Spleen (tissue), 11 donors: ENCODE data around the gene ATP2C2. TPM values are rescaled to one million over a fixed set of nuclear protein-coding genes. Genes with fewer than 3 reads are reported as not detected.

Experiments used
- DNase-seq: peaks from one replicate; pipeline ENCODE4 v3.0.0-alpha.2; 2020
- H3K27ac ChIP-seq, 8 donors: fragments of 200-600 bp; sonication (generic) in 7 of 8; 1 replicate in 4 of 8; 2 replicates in 4 of 8; pipeline versions ENCODE4 v1.5.0 to v1.8.0; 2016 to 2021; ENCODE audit warnings: inconsistent platforms in 4 of 8, mild to moderate bottlenecking in 4 of 8, moderate library complexity in 1 of 8
- H3K27me3 ChIP-seq, 7 donors: fragments of 200-600 bp; sonication (generic) in 6 of 7; replicated peaks in 1 of 7; 1 replicate in 4 of 7; 2 replicates in 3 of 7; pipeline versions ENCODE4 v1.5.0 to v1.8.0; 2016 to 2021; ENCODE audit warnings: inconsistent platforms in 3 of 7, mild to moderate bottlenecking in 1 of 7
- H3K36me3 ChIP-seq, 6 donors: fragments of 200-600 bp; sonication (generic) in 5 of 6; 1 replicate in 4 of 6; 2 replicates in 2 of 6; pipeline versions ENCODE4 v1.5.0 to v1.8.0; 2016 to 2021; ENCODE audit warnings: inconsistent platforms in 2 of 6
- H3K4me1 ChIP-seq, 6 donors: fragments of 200-600 bp; sonication (generic) in 5 of 6; 1 replicate in 3 of 6; 2 replicates in 3 of 6; pipeline versions ENCODE4 v1.5.0 to v1.8.0; 2016 to 2021; ENCODE audit warnings: inconsistent platforms in 3 of 6
- H3K4me3 ChIP-seq, 8 donors: fragments of 200-600 bp; sonication (generic) in 7 of 8; 1 replicate in 4 of 8; 2 replicates in 4 of 8; pipeline versions ENCODE4 v1.5.0 to v1.8.0; 2016 to 2021; ENCODE audit warnings: inconsistent platforms in 4 of 8, mild to moderate bottlenecking in 4 of 8, moderate library complexity in 2 of 8
- H3K9me3 ChIP-seq, 8 donors: fragments of 200-600 bp; sonication (generic) in 7 of 8; 1 replicate in 4 of 8; 2 replicates in 4 of 8; pipeline versions ENCODE4 v1.5.0 to v1.8.0; 2016 to 2021; ENCODE audit warnings: inconsistent platforms in 4 of 8
- CTCF ChIP-seq, 11 experiments: fragments of 200-600 bp in 7 of 11; fragments of 450-650 bp in 4 of 11; sonication (generic) in 4 of 11; IDR thresholded peaks in 8 of 11; conservative IDR thresholded peaks in 3 of 11; 1 replicate in 7 of 11; 2 replicates in 4 of 11; pipeline versions ENCODE4 v1.4.0 to v1.8.0; 2016 to 2021; ENCODE audit warnings: antibody characterized with exemption in 11 of 11, inconsistent platforms in 4 of 11, mild to moderate bottlenecking in 1 of 11
- POLR2A ChIP-seq, 3 donors: fragments of 450-650 bp; IDR thresholded peaks; one replicate each; pipeline ENCODE4 v1.5.1; 2017; ENCODE audit warnings: antibody characterized with exemption in 3 of 3, mild to moderate bottlenecking in 1 of 3
- POLR2AphosphoS5 ChIP-seq, 3 donors: sonication (generic); formaldehyde crosslinking; IDR thresholded peaks; one replicate each; pipeline ENCODE4 v1.5.1; 2017; ENCODE audit warnings: antibody characterized with exemption in 3 of 3
- WGBS, 5 donors: extraction: QIAGEN DNeasy Blood & Tissue Kit in 3 of 5; methylation state at CpG; one replicate each; pipeline versions ENCODE4 v1.1.5 to v1.1.7; 2013 to 2018; 5-methylcytosine and 5-hydroxymethylcytosine counted together
- intact Hi-C: fragments of 100-400 bp; cut with DNase I; formaldehyde crosslinking; loops from one replicate; pipeline ENCODE4 v1.15.0; 2023; ENCODE audit warnings: low total_unique reads
- polyA plus RNA-seq, 3 donors: library from polyadenylated mRNA; stranded (reverse); fragments of 200-250 nt; gene quantifications; one replicate each; pipeline ENCODE4 v1.2.1, GENCODE V29; 2013
- total RNA-seq, 7 donors: library from RNA; depleted of rRNA in 3 of 7; stranded (reverse); fragments of >200 nt in 3 of 7; fragmentation: NEBNext Ultra II Directional in 4 of 7; extraction: Animal tissue kit (Norgen Biotek cat#: 25700) in 4 of 7; gene quantifications; one replicate each; pipeline versions ENCODE4 v1.1.0 to v1.2.1, GENCODE V29; 2016 to 2021
- donor health status: healthy with polysubstance abuse.
- donor health status: DM: no; HTN: no; CAD: no; lungs with moderate emphysema.
- donor health status: DM: no; HTN: no; CAD: no.
- donor health status: Bipolar disorder and iron deficiency.
- donor health status: healthy.
- donor health status: DM: no; HTN: no; CAD: no.
- donor health status: DM: yes; HTN: yes; CAD: no.

Gene ATP2C2
- total and polyA plus RNA-seq, 10 donors: 0.09 to 8.1 (median 1.2) TPM

GRCh38 chr16:84380405-84380804 is 12.1 kb downstream of the ATP2C2 start:
- TF ChIP-seq CTCF (IDR thresholded peaks at IDR 0.05 in 8 of 11, conservative IDR thresholded peaks at IDR 0.05 in 3 of 11) (no peak), POLR2AphosphoS5 (IDR thresholded peaks at IDR 0.05) (no peak), POLR2A (IDR thresholded peaks at IDR 0.05) (no peak)
- H3K36me3 ChIP-seq: no peaks in the 10 kb centered on the region
- H3K4me1 ChIP-seq: peaks cover 0 to 15% (median 4%) of the 10 kb centered on the region in 6 donors
- WGBS, 5 donors: 28 to 50% (median 40%) methylated on average over 8 of the region's 8 CpGs
- DNase-seq: peak; percentile 25
- intact Hi-C loops: no loop called here
- H3K9me3 ChIP-seq: peaks cover 0 to 17% (median 11%) of the 10 kb centered on the region in 8 donors
- H3K27ac ChIP-seq: no peak overlapping the region
- peaks cover 0 to 40% (median 0%) of the 10 kb centered on the region in 7 donors for H3K27me3 ChIP-seq
- no peak overlapping the region for H3K4me3 ChIP-seq

- peaks cover 0 to 25% (median 0%) of the 10 kb centered on the region in 7 donors for H3K27me3 ChIP-seq
- peak; percentile 41 for DNase-seq
- 88 to 97% (median 94%) methylated on average over 4 of the region's 4 CpGs for WGBS, 5 donors
- no peak overlapping the region for H3K4me3 ChIP-seq
- TF ChIP-seq CTCF (IDR thresholded peaks at IDR 0.05 in 8 of 11, conservative IDR thresholded peaks at IDR 0.05 in 3 of 11): no peak
- TF ChIP-seq POLR2A (IDR thresholded peaks at IDR 0.05): no peak
- no peak for TF ChIP-seq POLR2AphosphoS5 (IDR thresholded peaks at IDR 0.05)
- no peaks in the 10 kb centered on the region for H3K36me3 ChIP-seq
- intact Hi-C loops: no loop called here
- H3K27ac ChIP-seq: no peak overlapping the region
- peaks cover 0 to 15% (median 4%) of the 10 kb centered on the region in 6 donors for H3K4me1 ChIP-seq
- H3K9me3 ChIP-seq: peaks cover 0 to 24% (median 18%) of the 10 kb centered on the region in 8 donors
These were observed 14.1 kb downstream of the ATP2C2 start for GRCh38 chr16:84382396-84382795.

- intact Hi-C loops: no loop called here
- no peak for TF ChIP-seq POLR2AphosphoS5 (IDR thresholded peaks at IDR 0.05)
- TF ChIP-seq POLR2A (IDR thresholded peaks at IDR 0.05): no peak
- TF ChIP-seq CTCF (IDR thresholded peaks at IDR 0.05 in 8 of 11, conservative IDR thresholded peaks at IDR 0.05 in 3 of 11): no peak
- 83 to 100% (median 97%) methylated on average over 7 of the region's 7 CpGs for WGBS, 5 donors
- Histone ChIP-seq H3K4me1 (peaks cover 0 to 15% (median 4%) of the 10 kb centered on the region in 6 donors), H3K9me3 (peaks cover 0 to 24% (median 18%) of the 10 kb centered on the region in 8 donors), H3K27ac (no peak overlapping the region), H3K4me3 (no peak overlapping the region), H3K27me3 (peaks cover 0 to 20% (median 0%) of the 10 kb centered on the region in 7 donors), H3K36me3 (no peaks in the 10 kb centered on the region)
- peak; percentile 29 for DNase-seq
These were observed 14.8 kb downstream of the ATP2C2 start for GRCh38 chr16:84383106-84383505.

- H3K4me3 ChIP-seq: no peak overlapping the region
- intact Hi-C loops: no loop called here
- no peak overlapping the region for H3K27ac ChIP-seq
- H3K9me3 ChIP-seq: peaks cover 0 to 24% (median 18%) of the 10 kb centered on the region in 8 donors
- H3K27me3 ChIP-seq: peaks cover 0 to 3% (median 0%) of the 10 kb centered on the region in 7 donors
- 59 to 85% (median 79%) methylated on average over 3 of the region's 3 CpGs for WGBS, 5 donors
- H3K36me3 ChIP-seq: no peaks in the 10 kb centered on the region
- TF ChIP-seq POLR2A (IDR thresholded peaks at IDR 0.05) (no peak), POLR2AphosphoS5 (IDR thresholded peaks at IDR 0.05) (no peak), CTCF (IDR thresholded peaks at IDR 0.05 in 8 of 11, conservative IDR thresholded peaks at IDR 0.05 in 3 of 11) (no peak)
- DNase-seq: peak; percentile 0
- no peaks in the 10 kb centered on the region for H3K4me1 ChIP-seq
These were observed 17.7 kb downstream of the ATP2C2 start for GRCh38 chr16:84386047-84386446.
